ENCODE measurements around the gene AQP12B.

GRCh38 chr2:240646900-240647502 is 35.7 kb downstream of the AQP12B start:
- no peak for TF ChIP-seq CTCF (IDR thresholded peaks at IDR 0.05; ENCODE audit: low read depth, low read length)
- no peak for TF ChIP-seq POLR2A (IDR thresholded peaks at IDR 0.05; ENCODE audit: extremely low read depth, insufficient read length)
- TF ChIP-seq, protein P1, sequence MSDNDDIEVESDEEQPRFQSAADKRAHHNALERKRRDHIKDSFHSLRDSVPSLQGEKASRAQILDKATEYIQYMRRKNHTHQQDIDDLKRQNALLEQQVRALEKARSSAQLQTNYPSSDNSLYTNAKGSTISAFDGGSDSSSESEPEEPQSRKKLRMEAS (IDR thresholded peaks at IDR 0.05; ENCODE audit: low read depth, low read length) = no peak

Measured in NB4 (cell line).